ENCODE results near the gene C1QTNF1.

The C1QTNF1 gene

GRCh38 chr17:78992542-78993212 is 31.3 kb upstream of the C1QTNF1 start:
- no peak for DNase-seq (ENCODE audit: extremely low read depth in 1 of 2, low read depth in 1 of 2)

GRCh38 chr17:78993241-78993956 is 30.6 kb upstream of the C1QTNF1 start:
- DNase-seq (ENCODE audit: extremely low read depth in 1 of 2, low read depth in 1 of 2) = peak; percentile 14 to 35

- DNase-seq (ENCODE audit: extremely low read depth in 1 of 2, low read depth in 1 of 2) = no peak
Measured at GRCh38 chr17:78993981-78994671, 29.8 kb upstream of the C1QTNF1 start.

- DNase-seq (ENCODE audit: extremely low read depth in 1 of 2, low read depth in 1 of 2) = no peak
Measured at GRCh38 chr17:78995022-78995760, 28.8 kb upstream of the C1QTNF1 start.

- no peak for DNase-seq (ENCODE audit: extremely low read depth in 1 of 2, low read depth in 1 of 2)
Measured at GRCh38 chr17:78995761-78996451, 28.1 kb upstream of the C1QTNF1 start.

- no peak for DNase-seq (ENCODE audit: extremely low read depth in 1 of 2, low read depth in 1 of 2)
Measured at GRCh38 chr17:78996781-78997201, 27.2 kb upstream of the C1QTNF1 start.

- no peak for DNase-seq (ENCODE audit: extremely low read depth in 1 of 2, low read depth in 1 of 2)
Measured at GRCh38 chr17:78997231-78997741, 26.7 kb upstream of the C1QTNF1 start.

GRCh38 chr17:78997881-78998280 is 26.1 kb upstream of the C1QTNF1 start:
- no peak for DNase-seq (ENCODE audit: extremely low read depth in 1 of 2, low read depth in 1 of 2)

GRCh38 chr17:78998311-78999055 is 25.5 kb upstream of the C1QTNF1 start:
- no peak for DNase-seq (ENCODE audit: extremely low read depth in 1 of 2, low read depth in 1 of 2)

- no peak for DNase-seq (ENCODE audit: extremely low read depth in 1 of 2, low read depth in 1 of 2)
Measured at GRCh38 chr17:78999056-78999768, 24.8 kb upstream of the C1QTNF1 start.

- DNase-seq (ENCODE audit: extremely low read depth in 1 of 2, low read depth in 1 of 2) = no peak
Measured at GRCh38 chr17:78999947-79000395, 24.0 kb upstream of the C1QTNF1 start.

- no peak for DNase-seq (ENCODE audit: extremely low read depth in 1 of 2, low read depth in 1 of 2)
Measured at GRCh38 chr17:79000396-79001189, 23.4 kb upstream of the C1QTNF1 start.

- DNase-seq (ENCODE audit: extremely low read depth in 1 of 2, low read depth in 1 of 2) = no peak
Measured at GRCh38 chr17:79001190-79002020, 22.6 kb upstream of the C1QTNF1 start.

- DNase-seq (ENCODE audit: extremely low read depth in 1 of 2, low read depth in 1 of 2) = no peak
Measured at GRCh38 chr17:79002291-79002690, 21.7 kb upstream of the C1QTNF1 start.

GRCh38 chr17:79002796-79003593 is 21.0 kb upstream of the C1QTNF1 start:
- DNase-seq (ENCODE audit: extremely low read depth in 1 of 2, low read depth in 1 of 2) = no peak

GRCh38 chr17:79003661-79004411 is 20.1 kb upstream of the C1QTNF1 start:
- DNase-seq (ENCODE audit: extremely low read depth in 1 of 2, low read depth in 1 of 2) = no peak
